HUES64 (cell line): Measurements from ENCODE around the gene SIGLEC6.

Experiments used
- H3K27ac ChIP-seq: 2 replicates; pipeline ENCODE4 v1.7.0; 2013; ENCODE audit warnings: low read depth, low read length, inconsistent platforms
- H3K27me3 ChIP-seq: 2 replicates; pipeline ENCODE4 v1.6.1; 2013; ENCODE audit warnings: mild to moderate bottlenecking, low read length; ENCODE audit not compliant: insufficient read depth
- H3K36me3 ChIP-seq: 2 replicates; pipeline ENCODE4 v1.6.1; 2013; ENCODE audit warnings: mild to moderate bottlenecking, low read length; ENCODE audit not compliant: insufficient read depth
- H3K4me1 ChIP-seq: 2 replicates; pipeline ENCODE4 v1.6.1; 2013; ENCODE audit warnings: mild to moderate bottlenecking, low read length, moderate library complexity; ENCODE audit not compliant: insufficient read depth
- H3K4me3 ChIP-seq: 2 replicates; pipeline ENCODE4 v1.5.1; 2013; ENCODE audit warnings: mild to moderate bottlenecking, low read length, moderate library complexity
- H3K9ac ChIP-seq: 2 replicates; pipeline ENCODE4 v1.6.1; 2013; ENCODE audit warnings: mild to moderate bottlenecking, low read depth, low read length
- H3K9me3 ChIP-seq: 2 replicates; pipeline ENCODE4 v1.6.1; 2013; ENCODE audit warnings: low read depth, low read length; ENCODE audit not compliant: insufficient read depth
- WGBS: fragments of 150-250, 120-280 bp; methylation state at CpG from one replicate; pipeline ENCODE4 v1.1.7; 2013; ENCODE audit warnings: missing lambda C conversion rate; 5-methylcytosine and 5-hydroxymethylcytosine counted together

SIGLEC6 gene

DNA sequence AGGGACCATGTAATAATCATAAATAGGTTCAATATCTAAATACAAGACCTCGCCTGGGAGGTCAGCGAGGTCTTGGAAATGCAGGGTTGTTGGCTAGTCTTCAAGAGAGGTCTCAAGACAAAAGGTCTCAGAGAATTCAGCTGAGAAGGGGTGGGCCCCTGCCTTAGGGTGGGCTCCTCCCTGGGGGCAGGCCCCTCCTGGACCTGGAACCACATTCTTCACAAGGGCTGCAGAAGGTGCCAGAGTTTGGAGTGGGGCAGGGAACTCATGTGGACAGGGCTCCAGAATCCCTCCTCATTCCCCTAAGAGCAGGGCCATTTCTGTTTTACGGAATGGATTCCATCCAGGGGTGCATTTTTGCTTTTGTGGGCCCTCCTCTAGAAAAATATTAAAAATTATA lies 43.0 kb downstream of the SIGLEC6 start:
- no peak overlapping the region for H3K27ac ChIP-seq
- no peaks in the 10 kb centered on the region for H3K27me3 ChIP-seq
- 81% methylated on average over 3 of the region's 3 CpGs for WGBS
- H3K4me3 ChIP-seq, result no peak overlapping the region
- H3K9me3 ChIP-seq, result peaks cover 6% of the 10 kb centered on the region
- no peaks in the 10 kb centered on the region for H3K36me3 ChIP-seq
- H3K4me1 ChIP-seq, result no peaks in the 10 kb centered on the region
- no peak overlapping the region for H3K9ac ChIP-seq

GRCh38 chr19:51485960-51486660 lies 45.4 kb downstream of the SIGLEC6 start:
- H3K9me3 ChIP-seq, result peaks cover 6% of the 10 kb centered on the region
- WGBS, result 76% methylated on average over 5 of the region's 5 CpGs
- H3K4me1 ChIP-seq, result no peaks in the 10 kb centered on the region
- H3K4me3 ChIP-seq, result no peak overlapping the region
- no peak overlapping the region for H3K27ac ChIP-seq
- H3K27me3 ChIP-seq, result no peaks in the 10 kb centered on the region
- no peak overlapping the region for H3K9ac ChIP-seq
- H3K36me3 ChIP-seq, result no peaks in the 10 kb centered on the region

DNA sequence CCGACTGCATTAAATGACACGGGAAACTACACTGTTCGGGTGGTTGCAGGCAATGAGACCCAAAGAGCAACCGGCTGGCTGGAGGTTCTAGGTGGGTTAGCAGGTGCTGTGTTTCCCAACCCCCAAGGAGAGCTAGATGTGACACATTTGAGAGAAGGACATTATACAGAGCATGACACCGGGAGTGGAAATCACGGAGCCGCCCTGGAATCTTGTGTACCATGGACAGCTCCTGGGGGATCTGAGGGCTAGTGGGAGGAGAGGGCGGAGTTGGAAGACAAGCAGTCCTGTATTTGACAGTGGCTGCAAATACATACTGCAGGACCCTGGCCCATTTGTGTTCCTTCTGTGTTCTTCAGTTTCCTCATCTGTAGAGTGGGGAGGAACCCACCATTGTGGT lies 50.9 kb downstream of the SIGLEC6 start:
- Histone ChIP-seq H3K36me3 (no peaks in the 10 kb centered on the region), H3K27me3 (0 out of 2 replicates have a peak, but pooled peaks cover 3% of the 10 kb centered on the region), H3K9ac (no peak overlapping the region), H3K9me3 (no peaks in the 10 kb centered on the region; the same call in 1 of the 2 replicates), H3K4me3 (no peak overlapping the region), H3K27ac (no peak overlapping the region), H3K4me1 (no peaks in the 10 kb centered on the region)
- 42% methylated on average over 8 of the region's 8 CpGs for whole genome bisulfite sequencing

- Histone ChIP-seq H3K4me3 (no peak overlapping the region), H3K27me3 (peaks cover 6% of the 10 kb centered on the region; the same call in 1 of the 2 replicates), H3K9ac (no peak overlapping the region), H3K4me1 (no peaks in the 10 kb centered on the region), H3K27ac (no peak overlapping the region), H3K36me3 (no peaks in the 10 kb centered on the region), H3K9me3 (no peaks in the 10 kb centered on the region)
- WGBS, result 75% methylated on average over 12 of the region's 12 CpGs
Observed at GRCh38 chr19:51479531-51480331, 51.7 kb downstream of the SIGLEC6 start.

- Histone ChIP-seq H3K9me3 (no peaks in the 10 kb centered on the region), H3K4me3 (no peak within 1 kb of the TSS)
Observed at GRCh38 chr19:51478381-51479234, 52.9 kb downstream of the SIGLEC6 start, which contains the start of gene CEACAM18. Gene CEACAM18, plus strand, starts transcription at chr19:51478539.

DNA sequence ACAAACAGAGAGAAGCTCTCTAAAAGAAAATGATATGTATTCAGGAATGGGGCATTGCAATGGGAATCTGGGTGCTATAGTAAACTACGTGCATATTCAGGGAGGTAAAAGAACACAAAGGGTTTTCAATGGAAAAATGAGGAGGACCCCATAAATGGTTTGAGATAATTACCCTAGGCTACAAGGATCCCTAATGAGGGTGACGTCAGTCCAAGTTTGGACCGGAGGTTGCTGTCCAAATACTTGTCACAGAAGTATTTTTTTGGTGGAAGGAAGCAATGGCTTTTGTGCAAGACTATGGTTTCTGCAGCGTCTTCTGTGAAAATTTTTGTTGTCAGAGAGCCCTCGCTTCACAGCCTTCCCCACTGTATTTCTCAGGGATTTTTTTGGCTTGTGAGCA lies 54.1 kb downstream of the SIGLEC6 start:
- Histone ChIP-seq H3K27ac (no peak overlapping the region), H3K9ac (no peak overlapping the region), H3K4me1 (no peaks in the 10 kb centered on the region), H3K4me3 (no peak overlapping the region), H3K9me3 (no peaks in the 10 kb centered on the region), H3K36me3 (no peaks in the 10 kb centered on the region), H3K27me3 (peaks cover 11% of the 10 kb centered on the region; the same call in 1 of the 2 replicates)
- WGBS, result 71% methylated on average over 5 of the region's 5 CpGs

More at GRCh38 chr19:51478381-51479234, 52.9 kb downstream of the SIGLEC6 start, which contains the start of gene CEACAM18:
- no peaks in the 10 kb centered on the region for H3K4me1 ChIP-seq
- no peak within 1 kb of the TSS for H3K27ac ChIP-seq
- no peak within 1 kb of the TSS for H3K9ac ChIP-seq
- H3K36me3 ChIP-seq, result no peaks in the 10 kb centered on the region
- WGBS, result 59% methylated on average over 17 of the region's 17 CpGs
- H3K27me3 ChIP-seq, result peaks cover 11% of the 10 kb centered on the region; the same call in 1 of the 2 replicates

DNA sequence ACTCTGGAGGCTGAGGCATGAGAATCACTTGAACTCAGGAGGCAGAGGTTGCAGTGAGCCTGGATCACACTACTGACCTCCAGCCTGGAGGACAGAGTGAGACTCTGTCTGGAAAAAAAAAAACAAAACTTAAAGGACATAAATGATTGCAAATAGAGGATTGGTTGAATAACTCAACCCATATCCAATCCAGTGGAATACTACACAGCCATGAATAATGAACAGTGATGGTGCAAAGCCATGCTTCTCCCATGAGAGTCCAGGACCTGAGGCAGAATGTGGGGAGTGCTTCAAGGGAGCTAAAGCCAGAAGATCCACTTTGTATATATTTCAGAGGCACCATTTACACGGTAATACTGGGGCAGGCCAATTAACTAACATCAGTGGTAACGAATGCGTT lies 55.3 kb downstream of the SIGLEC6 start:
- H3K9me3 ChIP-seq, result no peaks in the 10 kb centered on the region
- WGBS, result 91% methylated on average over 3 of the region's 3 CpGs

GRCh38 chr19:51473009-51473707 lies 58.3 kb downstream of the SIGLEC6 start:
- 66% methylated on average over 4 of the region's 7 CpGs for WGBS
- no peaks in the 10 kb centered on the region for H3K9me3 ChIP-seq
- H3K27me3 ChIP-seq, result peaks cover 16% of the 10 kb centered on the region
- no peaks in the 10 kb centered on the region for H3K4me1 ChIP-seq
- H3K9ac ChIP-seq, result no peak overlapping the region
- no peak overlapping the region for H3K4me3 ChIP-seq
- no peak overlapping the region for H3K27ac ChIP-seq
- H3K36me3 ChIP-seq, result no peaks in the 10 kb centered on the region

More for the DNA sequence above, 55.3 kb downstream of the SIGLEC6 start:
- H3K36me3 ChIP-seq, result no peaks in the 10 kb centered on the region
- H3K27me3 ChIP-seq, result peaks cover 11% of the 10 kb centered on the region; the same call in 1 of the 2 replicates
- no peak overlapping the region for H3K4me3 ChIP-seq
- H3K27ac ChIP-seq, result no peak overlapping the region
- H3K9ac ChIP-seq, result no peak overlapping the region
- no peaks in the 10 kb centered on the region for H3K4me1 ChIP-seq

DNA sequence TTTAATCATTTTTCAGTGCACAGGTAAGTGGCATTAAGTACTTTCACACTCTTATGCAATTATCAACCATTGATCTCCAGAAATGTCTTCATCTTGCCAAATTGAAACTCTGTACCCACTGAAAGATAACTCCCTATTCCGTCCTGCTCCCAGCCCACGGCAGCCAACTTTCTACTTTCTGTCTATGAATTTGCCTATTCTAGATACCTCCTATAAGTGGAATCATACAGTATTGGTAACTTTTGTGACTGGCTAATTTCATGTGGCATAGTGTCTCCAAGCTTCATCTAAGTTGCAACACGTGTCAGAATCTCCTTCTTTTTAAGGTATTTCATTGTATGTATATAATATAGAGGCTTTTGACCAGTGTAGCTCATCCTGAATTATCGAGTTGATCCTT lies 58.9 kb downstream of the SIGLEC6 start:
- H3K4me1 ChIP-seq, result no peaks in the 10 kb centered on the region
- WGBS, result 34% methylated on average over 4 of the region's 4 CpGs
- H3K27ac ChIP-seq, result no peak overlapping the region
- no peaks in the 10 kb centered on the region for H3K36me3 ChIP-seq
- H3K4me3 ChIP-seq, result no peak overlapping the region
- H3K9ac ChIP-seq, result no peak overlapping the region
- H3K27me3 ChIP-seq, result peaks cover 21% of the 10 kb centered on the region
- H3K9me3 ChIP-seq, result no peaks in the 10 kb centered on the region

GRCh38 chr19:51471527-51471926 lies 59.9 kb downstream of the SIGLEC6 start:
- no peak overlapping the region for H3K4me3 ChIP-seq
- H3K36me3 ChIP-seq, result no peaks in the 10 kb centered on the region
- H3K9ac ChIP-seq, result no peak overlapping the region
- peaks cover 32% of the 10 kb centered on the region for H3K27me3 ChIP-seq
- no peak overlapping the region for H3K27ac ChIP-seq
- H3K9me3 ChIP-seq, result no peaks in the 10 kb centered on the region
- WGBS, result 100% methylated on average over 1 of the region's 1 CpG
- no peaks in the 10 kb centered on the region for H3K4me1 ChIP-seq
